ENCODE results near the gene NTRK2.

GRCh38 chr9:84723426-84723825 lies 53.9 kb downstream of the NTRK2 start:
- TF ChIP-seq CTCF (IDR thresholded peaks at IDR 0.05; ENCODE audit: low read depth, low read length, poor library complexity, severe bottlenecking) = no peak
- no peak for TF ChIP-seq EZH2phosphoT487 (IDR thresholded peaks at IDR 0.05; ENCODE audit: borderline replicate concordance, low read length)
